Measurements from ENCODE around the gene SYT7. TPM values are rescaled to one million over a fixed set of nuclear protein-coding genes. Genes with fewer than 3 reads are reported as not detected.

The SYT7 gene
- total RNA-seq, 6 experiments from 2014 or later = 13.1 to 70.8 (median 31.6) TPM

DNA sequence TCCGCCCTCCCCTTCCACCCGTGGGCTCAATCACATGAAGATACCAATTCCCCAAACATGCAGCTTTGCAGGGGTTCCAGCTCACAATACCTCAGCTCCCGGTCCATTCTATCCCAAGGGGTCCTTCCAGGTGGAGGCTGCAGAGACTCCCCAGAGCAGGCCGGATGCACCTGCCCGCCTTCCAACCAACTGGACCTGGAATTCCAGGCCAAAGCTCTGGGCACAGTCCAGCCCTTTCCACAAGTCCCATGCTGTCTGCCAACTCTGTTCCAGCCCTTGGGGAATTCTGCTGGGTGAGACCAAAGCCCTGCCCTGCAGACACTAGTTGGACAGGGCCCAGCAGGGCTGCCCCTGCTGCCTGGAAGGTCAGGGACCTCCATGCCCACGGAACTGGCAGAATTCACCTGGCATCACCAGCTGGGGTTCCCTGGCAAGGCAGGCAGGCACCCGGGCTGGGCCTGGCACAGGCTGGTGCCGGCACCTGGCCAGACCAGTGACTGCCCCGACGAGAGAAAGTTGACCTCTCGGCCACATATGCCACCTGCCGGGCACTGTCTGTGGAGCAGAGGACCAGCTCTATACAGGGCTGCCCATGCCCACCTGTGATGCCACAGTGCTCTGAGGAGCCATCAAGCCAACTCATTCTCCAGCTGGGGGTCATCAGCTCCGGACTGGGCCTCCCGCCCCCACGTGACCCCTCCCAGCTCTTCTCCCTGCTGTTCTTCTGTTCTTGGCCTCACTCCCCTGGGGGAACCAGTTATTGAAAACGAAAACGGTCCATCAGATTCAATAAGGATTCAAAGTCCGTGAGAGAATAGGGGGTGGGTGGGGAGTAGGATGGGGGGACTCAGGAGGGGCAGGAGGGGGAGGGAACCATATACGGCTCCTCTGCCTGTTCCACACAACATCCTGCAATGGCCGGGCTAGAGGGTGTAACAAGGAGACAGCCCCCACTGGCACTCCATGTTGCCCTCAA, 4.7 kb downstream of the SYT7 start:
- H3K4me1 ChIP-seq = peaks cover 0 to 4% (median under 1%) of the 10 kb centered on the region in 4 donors
- TF ChIP-seq, protein P1, sequence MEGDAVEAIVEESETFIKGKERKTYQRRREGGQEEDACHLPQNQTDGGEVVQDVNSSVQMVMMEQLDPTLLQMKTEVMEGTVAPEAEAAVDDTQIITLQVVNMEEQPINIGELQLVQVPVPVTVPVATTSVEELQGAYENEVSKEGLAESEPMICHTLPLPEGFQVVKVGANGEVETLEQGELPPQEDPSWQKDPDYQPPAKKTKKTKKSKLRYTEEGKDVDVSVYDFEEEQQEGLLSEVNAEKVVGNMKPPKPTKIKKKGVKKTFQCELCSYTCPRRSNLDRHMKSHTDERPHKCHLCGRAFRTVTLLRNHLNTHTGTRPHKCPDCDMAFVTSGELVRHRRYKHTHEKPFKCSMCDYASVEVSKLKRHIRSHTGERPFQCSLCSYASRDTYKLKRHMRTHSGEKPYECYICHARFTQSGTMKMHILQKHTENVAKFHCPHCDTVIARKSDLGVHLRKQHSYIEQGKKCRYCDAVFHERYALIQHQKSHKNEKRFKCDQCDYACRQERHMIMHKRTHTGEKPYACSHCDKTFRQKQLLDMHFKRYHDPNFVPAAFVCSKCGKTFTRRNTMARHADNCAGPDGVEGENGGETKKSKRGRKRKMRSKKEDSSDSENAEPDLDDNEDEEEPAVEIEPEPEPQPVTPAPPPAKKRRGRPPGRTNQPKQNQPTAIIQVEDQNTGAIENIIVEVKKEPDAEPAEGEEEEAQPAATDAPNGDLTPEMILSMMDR (IDR thresholded peaks at IDR 0.05) = peak; percentile 42 to 56 (median 50)
- TF ChIP-seq POLR2A (IDR thresholded peaks at IDR 0.05) = no peak
- no peaks in the 10 kb centered on the region for H3K9me3 ChIP-seq
- no peak overlapping the region for H3K4me3 ChIP-seq
- intact Hi-C loops (cut with DNase I) = loop anchor here (5.0 to 10.0 kb wide), 2 partner anchors 51 to 89 kb away; no protein-coding TSS in a partner anchor
- H3K27me3 ChIP-seq = no peaks in the 10 kb centered on the region
- peak; percentile 82 to 89 (median 84) for ATAC-seq
- H3K36me3 ChIP-seq = no peaks in the 10 kb centered on the region
- peak; percentile 84 to 95 (median 88) for DNase-seq
- no peak overlapping the region for H3K27ac ChIP-seq
- WGBS (ENCODE audit: insufficient coverage, low coverage, low lambda C conversion rate, missing lambda C conversion rate) = 39% methylated on average over 9 of the region's 20 CpGs

DNA sequence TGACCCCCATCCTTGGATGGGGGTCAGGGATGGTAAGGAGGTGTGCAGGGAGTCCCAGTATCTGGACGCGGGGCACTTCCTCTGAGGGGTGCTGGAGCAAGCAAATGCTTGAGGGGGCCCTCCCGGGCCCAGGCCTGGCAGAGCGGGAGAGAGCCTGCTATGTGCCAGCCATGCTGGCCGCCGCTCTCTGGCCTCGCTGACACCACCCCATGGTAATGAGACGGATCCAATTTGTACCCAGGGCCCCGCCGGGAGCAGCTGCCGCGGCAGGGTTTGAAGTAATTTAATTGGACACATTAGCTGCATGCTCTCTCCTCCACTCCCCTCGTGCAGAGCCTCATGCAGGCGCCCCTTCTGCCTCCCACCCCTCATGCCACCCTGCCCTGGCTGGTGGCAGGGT, 6.3 kb downstream of the SYT7 start:
- Histone ChIP-seq H3K36me3 (no peaks in the 10 kb centered on the region), H3K27ac (no peak overlapping the region), H3K27me3 (no peaks in the 10 kb centered on the region), H3K9me3 (no peaks in the 10 kb centered on the region), H3K4me3 (no peak overlapping the region), H3K4me1 (no peaks in the 10 kb centered on the region)
- ATAC-seq (no peak), DNase-seq (no peak)
- no CpG with 5 or more reads among the region's 14 CpGs for WGBS (ENCODE audit: insufficient coverage, low coverage, low lambda C conversion rate, missing lambda C conversion rate)
- intact Hi-C loops (cut with DNase I) = loop anchor here (5.0 to 10.0 kb wide), 2 partner anchors 50 to 87 kb away; no protein-coding TSS in a partner anchor
- no peak for TF ChIP-seq POLR2A (IDR thresholded peaks at IDR 0.05)
- TF ChIP-seq, protein P1 (IDR thresholded peaks at IDR 0.05) = no peak

DNA sequence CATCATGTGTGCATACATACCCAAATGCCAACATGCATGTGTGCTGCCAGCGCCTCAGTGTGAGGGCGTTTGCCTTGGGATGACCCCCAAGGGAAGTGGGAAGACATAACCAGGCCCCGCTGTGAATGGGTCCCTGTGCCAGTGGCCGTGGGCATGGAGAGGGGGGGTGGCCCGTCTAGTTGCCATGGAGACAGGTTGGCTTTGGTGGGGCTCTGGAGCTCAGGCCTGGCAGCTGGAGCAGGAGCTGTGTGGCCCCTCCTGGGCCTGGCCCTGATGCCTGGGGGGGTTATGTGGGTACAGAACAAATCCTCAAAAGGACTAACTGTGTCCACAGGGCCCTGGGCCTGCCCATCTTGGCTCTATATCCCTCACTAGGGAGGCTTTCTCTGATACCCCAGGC, 8.0 kb downstream of the SYT7 start:
- 100% methylated on average over 1 of the region's 5 CpGs for WGBS (ENCODE audit: insufficient coverage, low coverage, low lambda C conversion rate, missing lambda C conversion rate)
- no peak for ATAC-seq
- H3K27ac ChIP-seq = no peak overlapping the region
- H3K9me3 ChIP-seq = no peaks in the 10 kb centered on the region
- intact Hi-C loops (cut with DNase I) = loop anchor here in 1 of 2 donors (10.0 kb wide), 1 partner anchor 48 kb away; no protein-coding TSS in a partner anchor
- no peak overlapping the region for H3K4me3 ChIP-seq
- no peaks in the 10 kb centered on the region for H3K4me1 ChIP-seq
- DNase-seq = no peak
- no peaks in the 10 kb centered on the region for H3K27me3 ChIP-seq
- H3K36me3 ChIP-seq = no peaks in the 10 kb centered on the region
- TF ChIP-seq POLR2A (IDR thresholded peaks at IDR 0.05) = no peak
- TF ChIP-seq, protein P1 (IDR thresholded peaks at IDR 0.05) = no peak

DNA sequence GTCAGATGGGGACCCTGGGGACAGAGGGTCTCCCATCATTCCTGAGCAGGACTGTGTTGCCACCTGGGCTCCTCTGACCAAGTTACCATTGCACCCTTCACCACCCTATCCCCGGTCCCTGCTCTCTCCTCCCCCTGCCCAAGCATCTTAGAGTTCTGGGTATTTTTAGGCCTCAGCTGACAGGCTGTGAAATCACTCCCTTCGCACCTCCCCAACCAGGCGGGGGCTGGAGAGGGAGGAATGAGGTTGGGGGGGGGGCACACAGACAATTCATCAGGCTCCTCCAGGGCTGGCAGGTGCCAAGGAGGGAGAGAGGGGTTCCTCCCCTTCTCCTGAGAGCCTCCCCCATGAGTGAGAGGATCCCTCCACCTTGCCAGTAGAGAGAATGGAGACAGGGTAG, 9.0 kb downstream of the SYT7 start:
- Histone ChIP-seq H3K4me3 (no peak overlapping the region), H3K27me3 (no peaks in the 10 kb centered on the region), H3K4me1 (no peaks in the 10 kb centered on the region), H3K27ac (no peak overlapping the region), H3K36me3 (no peaks in the 10 kb centered on the region), H3K9me3 (no peaks in the 10 kb centered on the region)
- intact Hi-C loops (cut with DNase I) = loop anchor here in 1 of 2 donors (10.0 kb wide), 1 partner anchor 47 kb away; no protein-coding TSS in a partner anchor
- ATAC-seq = no peak
- 82% methylated on average over 2 of the region's 3 CpGs for WGBS (ENCODE audit: insufficient coverage, low coverage, low lambda C conversion rate, missing lambda C conversion rate)
- no peak for TF ChIP-seq POLR2A (IDR thresholded peaks at IDR 0.05)
- TF ChIP-seq, protein P1 (IDR thresholded peaks at IDR 0.05) = no peak
- DNase-seq = no peak
